Thyroid gland (tissue), 4 donors: Measurements from ENCODE around the gene DUSP22.

Experiments
- POLR2A ChIP-seq, 2 donors: fragments of 450-650 bp; IDR thresholded peaks; one replicate each; pipeline ENCODE4 v1.6.1; 2017; ENCODE audit warnings: antibody characterized with exemption in 2 of 2, mild to moderate bottlenecking in 2 of 2, moderate library complexity in 1 of 2
- TF ChIP-seq, protein P1 (sequence below), 6 experiments: fragments of 200-600 bp in 3 of 6; fragments of 450-650 bp in 3 of 6; sonication (generic) in 3 of 6; IDR thresholded peaks; one replicate each; pipeline ENCODE4 v1.5.1; 2016 to 2019; ENCODE audit warnings: antibody characterized with exemption in 6 of 6, mild to moderate bottlenecking in 2 of 6, inconsistent platforms in 1 of 6, moderate library complexity in 1 of 6

DNA sequence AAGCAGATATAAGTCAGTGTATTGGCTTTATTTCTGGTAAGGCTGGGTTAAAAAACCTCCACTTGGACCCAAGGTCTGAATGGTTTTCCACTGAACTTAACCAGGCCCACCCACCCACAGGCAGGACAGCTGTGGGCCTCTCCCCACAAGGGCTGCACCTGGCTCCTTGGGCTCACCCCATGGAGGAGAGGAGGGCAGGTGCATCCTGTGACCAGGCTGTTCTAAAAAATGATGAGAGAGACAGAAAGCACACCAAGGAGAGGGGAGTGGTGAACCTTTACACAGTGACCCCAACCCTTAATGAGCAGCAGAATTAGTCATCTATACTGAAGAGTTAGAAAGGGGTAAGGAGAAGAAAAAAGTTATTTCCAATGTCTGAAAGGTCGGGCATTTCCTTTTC is 34.5 kb upstream of the DUSP22 start:
- no peak for TF ChIP-seq POLR2A (IDR thresholded peaks at IDR 0.05)
- TF ChIP-seq, protein P1, sequence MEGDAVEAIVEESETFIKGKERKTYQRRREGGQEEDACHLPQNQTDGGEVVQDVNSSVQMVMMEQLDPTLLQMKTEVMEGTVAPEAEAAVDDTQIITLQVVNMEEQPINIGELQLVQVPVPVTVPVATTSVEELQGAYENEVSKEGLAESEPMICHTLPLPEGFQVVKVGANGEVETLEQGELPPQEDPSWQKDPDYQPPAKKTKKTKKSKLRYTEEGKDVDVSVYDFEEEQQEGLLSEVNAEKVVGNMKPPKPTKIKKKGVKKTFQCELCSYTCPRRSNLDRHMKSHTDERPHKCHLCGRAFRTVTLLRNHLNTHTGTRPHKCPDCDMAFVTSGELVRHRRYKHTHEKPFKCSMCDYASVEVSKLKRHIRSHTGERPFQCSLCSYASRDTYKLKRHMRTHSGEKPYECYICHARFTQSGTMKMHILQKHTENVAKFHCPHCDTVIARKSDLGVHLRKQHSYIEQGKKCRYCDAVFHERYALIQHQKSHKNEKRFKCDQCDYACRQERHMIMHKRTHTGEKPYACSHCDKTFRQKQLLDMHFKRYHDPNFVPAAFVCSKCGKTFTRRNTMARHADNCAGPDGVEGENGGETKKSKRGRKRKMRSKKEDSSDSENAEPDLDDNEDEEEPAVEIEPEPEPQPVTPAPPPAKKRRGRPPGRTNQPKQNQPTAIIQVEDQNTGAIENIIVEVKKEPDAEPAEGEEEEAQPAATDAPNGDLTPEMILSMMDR (IDR thresholded peaks at IDR 0.05): no peak
